GM21619 (cell line): ENCODE results near the gene HCFC1.

Experiments
- ATAC-seq: cut with Tn5 transposase; IDR thresholded peaks from one replicate; pipeline ENCODE4 v1.9.1; 2021; ENCODE audit not compliant: unreplicated experiment

Gene HCFC1

GRCh38 chrX:153941336-153942252, 30.0 kb downstream of the HCFC1 start:
- ATAC-seq, result no peak

DNA sequence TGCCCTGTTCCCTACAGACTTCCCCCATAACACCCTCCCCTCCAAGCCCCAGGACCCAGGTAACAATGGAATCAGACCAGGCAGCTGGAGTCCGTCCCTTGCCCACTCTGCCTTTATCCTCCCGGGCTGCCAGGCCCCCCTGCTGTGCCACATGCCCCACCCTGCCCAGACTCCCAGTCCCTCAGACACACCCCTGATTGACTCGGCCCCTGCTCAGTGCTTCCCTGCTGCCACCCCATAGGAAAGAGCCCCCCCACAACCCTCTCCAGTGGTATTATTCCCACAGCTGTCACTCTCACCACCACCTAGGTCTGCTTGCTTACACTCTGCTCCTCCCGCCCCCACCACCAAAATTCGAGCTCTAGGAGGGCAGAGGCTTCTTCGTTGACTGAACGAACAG, 32.0 kb downstream of the HCFC1 start:
- ATAC-seq, result no peak

GRCh38 chrX:153938226-153938786, 33.3 kb downstream of the HCFC1 start:
- ATAC-seq, result no peak

GRCh38 chrX:153937056-153937455, 34.6 kb downstream of the HCFC1 start:
- no peak for ATAC-seq

DNA sequence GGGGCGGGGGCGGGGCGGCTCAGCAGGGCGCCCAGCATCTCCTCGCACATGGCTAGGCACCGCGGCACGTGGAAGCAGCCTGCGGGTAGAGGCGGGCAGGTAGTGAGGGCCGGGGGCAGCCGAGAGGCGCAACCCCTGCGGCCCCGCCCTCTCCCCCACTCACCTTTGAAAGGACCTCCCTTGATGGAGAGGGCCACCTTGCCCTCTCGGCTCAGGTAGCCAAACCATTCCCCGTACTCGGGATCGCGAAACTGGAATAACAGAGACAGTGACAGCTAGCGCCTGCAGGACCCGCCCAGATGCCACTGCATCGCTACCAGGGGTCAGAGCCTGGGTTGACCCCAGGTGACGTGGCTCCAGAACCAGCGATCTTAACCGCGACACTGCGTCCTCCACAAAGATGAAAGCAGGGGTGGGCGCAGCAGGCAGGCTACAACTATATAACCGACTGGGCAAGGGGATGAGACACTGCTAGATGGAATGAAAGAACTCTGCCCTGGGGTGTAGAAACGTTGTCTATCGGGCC, 36.2 kb downstream of the HCFC1 start:
- peak; percentile 20 for ATAC-seq

DNA sequence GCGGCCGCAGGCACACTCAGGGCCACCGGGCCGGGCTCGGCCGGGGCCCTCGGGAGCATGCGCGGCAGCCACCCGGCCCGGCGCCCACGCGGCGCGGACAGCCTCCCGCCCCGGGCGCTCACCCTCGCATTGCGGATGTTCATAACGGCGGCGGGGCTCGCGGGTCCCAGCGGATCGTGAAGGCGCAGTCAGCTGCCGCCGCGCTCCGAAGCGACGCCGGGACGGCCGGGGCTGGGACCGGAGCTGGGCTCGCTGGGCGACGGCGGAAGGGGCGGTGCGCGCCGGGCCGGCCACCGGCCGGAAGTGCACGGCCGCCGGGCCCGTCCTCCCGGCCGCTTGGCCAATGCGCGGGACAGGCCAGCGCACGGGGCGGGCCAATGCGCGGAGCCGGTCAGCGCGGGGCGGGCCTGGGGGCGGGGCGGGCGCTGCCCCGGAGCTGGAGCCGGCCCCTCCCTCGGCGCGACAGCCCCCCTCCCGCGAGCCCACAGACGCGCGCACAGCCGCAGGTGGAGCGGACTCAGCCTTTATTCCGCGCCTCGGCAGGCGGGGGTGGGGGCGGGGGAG, 36.8 kb downstream of the HCFC1 start, which contains the start of gene NAA10:
TSS of gene NAA10 (minus strand) at position 276 of the 564 bp plus-strand sequence. CDS start at position 143, 133 bp downstream.
- ATAC-seq, result peak; percentile 90

DNA sequence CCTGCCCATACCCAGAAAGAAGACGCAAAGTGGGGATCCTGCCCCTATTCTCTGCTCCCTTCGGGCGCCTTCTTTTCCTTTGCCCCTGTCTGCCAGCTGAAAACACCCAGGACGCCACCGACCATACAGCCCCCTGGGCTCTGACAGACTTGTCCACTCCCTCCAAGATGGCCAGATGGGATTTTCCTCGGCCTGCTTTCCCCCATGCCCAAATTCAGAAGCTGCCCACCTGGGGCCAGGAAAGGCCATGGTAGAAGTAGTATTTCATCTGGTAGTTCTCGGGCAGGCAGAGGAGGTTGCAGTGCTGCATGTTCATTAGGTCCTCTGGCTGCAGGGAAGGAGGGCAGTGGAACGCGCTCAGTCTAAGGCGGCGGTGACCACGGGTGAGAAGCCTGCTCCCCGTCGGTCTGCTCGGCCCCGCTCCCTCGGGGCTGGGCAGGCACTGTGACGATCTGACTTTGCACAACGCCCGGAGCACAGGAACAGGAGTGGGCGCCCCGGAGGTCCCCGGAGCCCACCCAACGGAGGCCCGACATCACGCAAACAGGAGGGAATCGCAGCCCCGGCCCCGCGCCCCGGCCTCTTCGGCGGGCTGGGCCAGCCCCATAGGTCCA, 37.4 kb downstream of the HCFC1 start:
- peak; percentile 9 for ATAC-seq

GRCh38 chrX:153933748-153934147, 37.9 kb downstream of the HCFC1 start:
- no peak for ATAC-seq

GRCh38 chrX:153932220-153932915, 39.2 kb downstream of the HCFC1 start:
- no peak for ATAC-seq

DNA sequence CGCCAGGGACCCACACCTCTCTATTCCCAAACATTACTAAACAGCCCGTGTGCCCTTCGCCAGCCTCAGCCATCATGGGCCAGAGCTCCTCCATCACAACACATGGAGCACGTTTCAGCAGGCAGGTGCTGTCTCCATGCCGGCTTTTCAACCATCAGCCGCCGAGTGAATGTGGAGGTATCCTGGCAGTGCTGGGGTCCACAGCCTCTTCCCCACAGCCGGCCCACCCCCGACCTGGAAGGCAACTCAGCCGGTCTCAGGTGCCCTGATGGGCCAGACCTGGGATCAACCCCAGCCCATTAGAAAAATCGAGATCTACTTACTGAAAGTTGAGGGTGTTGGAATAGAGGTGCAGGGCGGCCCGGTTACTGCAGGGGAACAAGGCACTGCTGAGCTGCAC, 39.9 kb downstream of the HCFC1 start:
- ATAC-seq, result no peak

DNA sequence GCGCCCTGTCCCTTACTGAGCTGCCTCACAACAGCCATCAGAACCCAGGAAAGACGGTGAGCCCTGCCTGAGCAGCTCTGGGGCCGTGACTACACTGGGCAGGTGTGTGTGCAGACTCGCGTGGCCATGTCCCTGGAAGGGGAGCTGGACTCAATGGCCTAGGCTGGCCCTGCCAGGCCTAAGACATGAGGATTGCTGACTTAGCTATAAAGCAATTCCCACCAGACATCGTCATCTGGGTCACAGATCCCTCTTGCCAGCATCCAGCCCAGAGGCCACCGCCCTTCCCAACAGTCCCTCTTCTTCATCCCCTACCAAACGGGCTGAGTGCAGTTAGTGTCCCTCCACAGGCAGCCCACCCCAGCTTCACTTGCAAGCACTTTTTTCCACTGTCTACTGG, 40.5 kb downstream of the HCFC1 start:
- ATAC-seq, result no peak

DNA sequence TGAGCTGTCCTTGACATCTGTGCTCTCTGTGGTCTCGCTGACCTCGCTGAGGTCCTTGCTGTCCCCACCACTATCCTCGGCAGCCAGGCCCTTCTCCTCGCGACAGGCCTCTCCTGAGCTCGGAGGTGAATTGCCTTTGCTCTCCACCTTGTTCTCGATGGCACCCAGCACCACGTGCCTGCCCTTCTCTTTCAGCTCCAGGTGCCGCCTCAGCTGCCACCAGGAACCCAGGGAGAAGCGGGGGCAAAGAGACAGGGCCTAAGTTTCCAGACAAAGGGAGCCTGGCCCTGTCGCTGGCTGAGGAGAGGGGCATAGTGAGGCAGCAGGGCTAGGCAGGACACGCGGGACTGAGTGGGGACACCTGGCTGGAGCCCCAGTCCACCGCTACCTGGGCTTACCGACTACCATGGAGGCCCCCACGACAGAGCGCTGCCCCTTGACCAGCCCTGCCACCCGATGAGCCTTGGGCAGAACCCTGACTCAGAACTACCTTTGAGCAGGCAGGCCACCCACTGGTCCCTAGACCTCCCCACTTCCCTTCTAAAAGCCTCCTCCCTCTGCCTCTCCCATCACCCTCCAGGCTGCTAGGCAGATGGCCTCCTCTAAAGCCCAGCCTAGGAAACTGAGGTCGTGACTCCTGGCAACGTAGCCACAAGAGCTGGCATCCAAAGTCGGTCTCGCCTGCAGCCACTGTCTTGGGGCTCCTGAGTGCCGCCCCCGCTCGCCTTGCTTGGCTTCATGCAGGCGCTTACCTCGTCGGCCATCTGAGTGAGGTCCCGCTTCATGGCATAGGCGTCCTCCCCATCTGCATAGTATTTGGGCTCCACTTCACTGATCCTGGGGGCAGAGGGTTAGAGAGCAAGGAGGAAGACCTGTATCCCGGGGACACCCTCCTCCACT, 41.4 kb downstream of the HCFC1 start:
- no peak for ATAC-seq

GRCh38 chrX:153929576-153929975, 42.0 kb downstream of the HCFC1 start:
- ATAC-seq, result no peak

DNA sequence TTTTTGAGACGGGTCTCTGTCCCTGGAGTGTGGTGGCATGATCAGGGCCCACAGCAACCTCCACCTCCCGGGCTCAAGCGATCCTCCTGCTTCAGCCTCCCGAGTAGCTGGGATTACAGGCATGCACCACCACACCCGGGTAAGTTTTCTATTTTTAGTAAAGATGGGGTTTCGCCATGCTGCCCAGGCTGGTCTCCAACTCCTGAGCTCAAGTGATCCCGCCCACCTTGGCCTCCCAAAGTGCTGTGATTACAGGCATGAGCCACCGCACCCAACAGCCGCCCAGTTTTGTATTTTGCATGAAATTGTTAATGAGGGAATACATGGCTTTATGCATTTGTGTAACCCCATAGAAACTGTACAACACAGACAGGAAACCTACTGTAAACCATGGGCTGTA, 42.8 kb downstream of the HCFC1 start:
- ATAC-seq, result no peak

GRCh38 chrX:153927922-153928760, 43.5 kb downstream of the HCFC1 start:
- ATAC-seq, result peak; percentile 64

GRCh38 chrX:153927672-153927921, 44.0 kb downstream of the HCFC1 start:
- no peak for ATAC-seq

DNA sequence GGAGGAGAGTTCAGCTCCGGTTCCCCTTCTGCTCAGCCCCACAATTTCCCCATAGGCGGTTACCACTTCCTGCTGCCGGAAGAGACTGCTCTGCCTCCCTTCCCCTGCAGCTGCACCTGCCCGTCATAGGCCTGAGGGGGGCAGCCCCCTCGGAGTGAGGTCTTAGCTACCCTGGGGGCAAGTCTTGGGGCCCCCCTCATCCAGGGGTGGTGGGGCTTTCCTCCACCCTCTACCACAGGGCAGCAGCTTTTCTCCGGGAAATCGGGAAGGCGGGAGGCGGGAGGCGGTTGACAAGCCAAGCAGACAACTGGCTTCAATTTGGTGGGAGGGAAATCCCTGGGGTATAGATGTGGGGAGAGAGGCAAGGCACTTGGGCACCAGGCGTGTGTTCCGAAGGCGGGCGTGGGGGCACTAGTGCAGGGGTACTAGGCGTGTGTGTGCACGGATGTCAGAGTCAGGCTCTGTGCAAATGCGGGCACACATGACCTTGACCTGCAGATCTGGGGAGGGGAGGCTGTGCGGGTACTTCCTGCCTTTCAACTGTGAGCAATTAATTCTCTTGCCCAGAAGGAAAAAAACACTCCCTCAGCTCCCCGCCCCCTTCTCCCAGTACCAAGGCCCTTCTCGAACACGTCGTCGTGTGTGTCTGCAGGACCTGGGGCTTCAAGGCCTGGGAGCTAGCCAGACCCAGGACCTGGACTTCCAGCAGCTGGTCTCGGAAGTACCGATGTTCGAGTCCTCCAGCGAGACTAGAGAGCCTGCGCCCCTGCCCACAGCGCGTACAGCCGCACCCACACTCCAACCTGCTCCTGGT, 44.6 kb downstream of the HCFC1 start:
- peak; percentile 38 for ATAC-seq

DNA sequence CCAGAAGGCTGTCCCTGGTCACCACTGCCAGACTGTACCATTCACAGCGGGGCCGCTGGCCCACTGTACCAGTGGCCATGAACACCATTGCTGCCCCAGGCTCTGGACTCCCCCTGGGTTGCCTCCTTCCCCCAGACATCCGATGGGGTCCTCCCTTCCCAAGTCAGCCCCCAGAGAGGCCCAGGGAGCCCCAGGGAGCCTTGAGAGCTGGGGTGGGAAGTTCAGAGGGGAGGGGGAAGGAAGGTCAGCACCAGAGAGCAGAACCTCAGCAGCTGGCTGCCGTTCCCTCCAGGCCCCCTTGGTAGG, 45.1 kb downstream of the HCFC1 start:
- no peak for ATAC-seq
